HUES64 (cell line): ENCODE measurements around the gene DHX34.
"Not testable (repeated sequence)": the region's sequence is repeated elsewhere in the genome, so short reads cannot be mapped to it uniquely, and the experiment has no call there.

Experiments used
- H3K27ac ChIP-seq: 2 replicates; pipeline ENCODE4 v1.7.0; 2013; ENCODE audit warnings: low read depth, low read length, inconsistent platforms
- H3K27me3 ChIP-seq: 2 replicates; pipeline ENCODE4 v1.6.1; 2013; ENCODE audit warnings: mild to moderate bottlenecking, low read length; ENCODE audit not compliant: insufficient read depth
- H3K36me3 ChIP-seq: 2 replicates; pipeline ENCODE4 v1.6.1; 2013; ENCODE audit warnings: mild to moderate bottlenecking, low read length; ENCODE audit not compliant: insufficient read depth
- H3K4me1 ChIP-seq: 2 replicates; pipeline ENCODE4 v1.6.1; 2013; ENCODE audit warnings: mild to moderate bottlenecking, low read length, moderate library complexity; ENCODE audit not compliant: insufficient read depth
- H3K4me3 ChIP-seq: 2 replicates; pipeline ENCODE4 v1.5.1; 2013; ENCODE audit warnings: mild to moderate bottlenecking, low read length, moderate library complexity
- H3K9ac ChIP-seq: 2 replicates; pipeline ENCODE4 v1.6.1; 2013; ENCODE audit warnings: mild to moderate bottlenecking, low read depth, low read length
- H3K9me3 ChIP-seq: 2 replicates; pipeline ENCODE4 v1.6.1; 2013; ENCODE audit warnings: low read depth, low read length; ENCODE audit not compliant: insufficient read depth
- WGBS: fragments of 150-250, 120-280 bp; methylation state at CpG from one replicate; pipeline ENCODE4 v1.1.7; 2013; ENCODE audit warnings: missing lambda C conversion rate; 5-methylcytosine and 5-hydroxymethylcytosine counted together

The DHX34 gene

GRCh38 chr19:47398707-47399597 lies 49.8 kb downstream of the DHX34 start:
- no peaks in the 10 kb centered on the region for H3K36me3 ChIP-seq
- no peaks in the 10 kb centered on the region for H3K9me3 ChIP-seq
- H3K4me3 ChIP-seq, result peak overlapping the region; percentile 2; the same call in 1 of the 2 replicates
- peak overlapping the region; percentile 65 for H3K27ac ChIP-seq
- peak overlapping the region; percentile 5 for H3K9ac ChIP-seq
- peaks cover 10% of the 10 kb centered on the region; the same call in 1 of the 2 replicates for H3K4me1 ChIP-seq
- no peaks in the 10 kb centered on the region for H3K27me3 ChIP-seq
- 43% methylated on average over 23 of the region's 24 CpGs for WGBS

GRCh38 chr19:47402504-47402903 lies 53.4 kb downstream of the DHX34 start:
- WGBS, result 94% methylated on average over 16 of the region's 16 CpGs
- no peak overlapping the region for H3K27ac ChIP-seq
- no peak overlapping the region for H3K9ac ChIP-seq
- no peaks in the 10 kb centered on the region for H3K27me3 ChIP-seq
- H3K9me3 ChIP-seq, result no peaks in the 10 kb centered on the region
- peaks cover 10% of the 10 kb centered on the region; the same call in 1 of the 2 replicates for H3K4me1 ChIP-seq
- H3K4me3 ChIP-seq, result no peak overlapping the region
- no peaks in the 10 kb centered on the region; the same call in 1 of the 2 replicates for H3K36me3 ChIP-seq

GRCh38 chr19:47404334-47405196 lies 55.5 kb downstream of the DHX34 start:
- Histone ChIP-seq H3K36me3 (no peaks in the 10 kb centered on the region; the same call in 1 of the 2 replicates), H3K27ac (no peak overlapping the region), H3K9ac (no peak overlapping the region), H3K27me3 (no peaks in the 10 kb centered on the region), H3K4me1 (no peaks in the 10 kb centered on the region), H3K4me3 (no peak overlapping the region), H3K9me3 (no peaks in the 10 kb centered on the region)
- 90% methylated on average over 9 of the region's 9 CpGs for whole genome bisulfite sequencing

- no peaks in the 10 kb centered on the region for H3K4me1 ChIP-seq
- WGBS, result 100% methylated on average over 4 of the region's 4 CpGs
- no peak overlapping the region for H3K27ac ChIP-seq
- no peaks in the 10 kb centered on the region for H3K27me3 ChIP-seq
- H3K4me3 ChIP-seq, result no peak overlapping the region
- H3K9me3 ChIP-seq, result no peaks in the 10 kb centered on the region
- no peak overlapping the region for H3K9ac ChIP-seq
- H3K36me3 ChIP-seq, result no peaks in the 10 kb centered on the region; the same call in 1 of the 2 replicates
These were observed 56.1 kb downstream of the DHX34 start for GRCh38 chr19:47405197-47405550.

GRCh38 chr19:47405854-47406417 lies 56.8 kb downstream of the DHX34 start:
- 97% methylated on average over 5 of the region's 5 CpGs for whole genome bisulfite sequencing
- Histone ChIP-seq H3K27ac (no peak overlapping the region), H3K27me3 (no peaks in the 10 kb centered on the region), H3K9ac (no peak overlapping the region), H3K36me3 (no peaks in the 10 kb centered on the region; the same call in 1 of the 2 replicates), H3K4me1 (no peaks in the 10 kb centered on the region), H3K9me3 (no peaks in the 10 kb centered on the region), H3K4me3 (no peak overlapping the region)

GRCh38 chr19:47406711-47407416 lies 57.7 kb downstream of the DHX34 start:
- H3K36me3 ChIP-seq, result no peaks in the 10 kb centered on the region; the same call in 1 of the 2 replicates
- no peaks in the 10 kb centered on the region for H3K9me3 ChIP-seq
- H3K4me3 ChIP-seq, result peak overlapping the region; percentile 57
- H3K27me3 ChIP-seq, result no peaks in the 10 kb centered on the region
- H3K27ac ChIP-seq, result no peak overlapping the region
- no peaks in the 10 kb centered on the region for H3K4me1 ChIP-seq
- WGBS, result 38% methylated on average over 47 of the region's 47 CpGs
- H3K9ac ChIP-seq, result peak overlapping the region; percentile 36; the same call in 1 of the 2 replicates

- Histone ChIP-seq H3K4me1 (no peaks in the 10 kb centered on the region), H3K9ac (no peak overlapping the region), H3K9me3 (no peaks in the 10 kb centered on the region), H3K27me3 (no peaks in the 10 kb centered on the region), H3K27ac (no peak overlapping the region), H3K36me3 (no peaks in the 10 kb centered on the region; the same call in 1 of the 2 replicates), H3K4me3 (peak overlapping the region; percentile 57)
- WGBS, result 24% methylated on average over 12 of the region's 14 CpGs
These were observed 58.3 kb downstream of the DHX34 start for GRCh38 chr19:47407417-47407774.

- Histone ChIP-seq H3K36me3 (peaks cover 1% of the 10 kb centered on the region; the same call in 1 of the 2 replicates), H3K4me1 (no peaks in the 10 kb centered on the region), H3K27ac (no peak overlapping the region), H3K27me3 (no peaks in the 10 kb centered on the region), H3K4me3 (no peak overlapping the region), H3K9ac (no peak overlapping the region), H3K9me3 (no peaks in the 10 kb centered on the region)
- WGBS, result 90% methylated on average over 14 of the region's 14 CpGs
These were observed 59.2 kb downstream of the DHX34 start for GRCh38 chr19:47408156-47408938.

- Histone ChIP-seq H3K4me3 (no peak overlapping the region), H3K36me3 (peaks cover 11% of the 10 kb centered on the region; the same call in 1 of the 2 replicates), H3K9ac (no peak overlapping the region), H3K4me1 (no peaks in the 10 kb centered on the region), H3K9me3 (no peaks in the 10 kb centered on the region), H3K27me3 (peaks cover 4% of the 10 kb centered on the region), H3K27ac (no peak overlapping the region)
- WGBS, result 95% methylated on average over 8 of the region's 8 CpGs
These were observed 62.0 kb downstream of the DHX34 start for GRCh38 chr19:47411101-47411500.

- 90% methylated on average over 9 of the region's 9 CpGs for WGBS
These were observed 62.6 kb downstream of the DHX34 start for GRCh38 chr19:47411696-47412095.

More at GRCh38 chr19:47411696-47412095, 62.6 kb downstream of the DHX34 start:
- not testable (repeated sequence) for H3K4me3 ChIP-seq, H3K9me3 ChIP-seq, H3K9ac ChIP-seq, H3K4me1 ChIP-seq, H3K27me3 ChIP-seq, H3K27ac ChIP-seq
- peaks cover 11% of the 10 kb centered on the region; the same call in 1 of the 2 replicates for H3K36me3 ChIP-seq
